ENCODE data around the gene COQ8B.

DNA sequence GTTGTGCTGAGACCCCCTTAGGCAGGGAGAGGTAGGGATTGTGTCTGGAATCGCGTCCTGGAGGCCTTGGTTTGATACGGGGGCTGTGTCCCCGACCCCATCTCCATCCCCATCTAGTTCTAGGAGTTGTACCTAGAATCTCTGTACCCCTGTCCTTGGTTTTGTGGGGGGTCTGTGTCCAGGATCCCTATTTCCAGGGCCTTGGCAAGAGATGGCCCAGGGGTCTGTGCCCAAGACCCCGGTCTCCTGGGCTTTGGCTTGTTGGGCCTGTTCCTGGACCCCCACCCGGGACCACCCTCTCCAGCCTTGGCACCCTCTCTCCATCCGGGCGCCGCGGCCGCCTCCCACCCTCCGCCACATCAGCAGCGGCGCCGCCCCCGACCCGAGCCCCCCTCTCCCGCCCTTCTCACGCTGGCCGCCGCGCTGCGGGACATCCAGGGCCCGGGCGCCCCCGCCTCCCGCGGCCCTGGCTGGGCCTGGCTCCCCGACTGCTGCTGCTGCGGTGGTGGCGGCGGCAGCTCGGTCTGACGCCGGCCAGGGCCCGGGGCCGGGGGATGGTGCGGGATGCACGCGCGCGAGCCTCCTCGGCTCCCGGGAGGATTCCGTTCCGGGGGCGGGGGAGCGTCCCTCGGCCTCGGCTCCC lies 26.5 kb downstream of the COQ8B start, which contains the start of gene NUMBL:
- TF ChIP-seq, protein P1, sequence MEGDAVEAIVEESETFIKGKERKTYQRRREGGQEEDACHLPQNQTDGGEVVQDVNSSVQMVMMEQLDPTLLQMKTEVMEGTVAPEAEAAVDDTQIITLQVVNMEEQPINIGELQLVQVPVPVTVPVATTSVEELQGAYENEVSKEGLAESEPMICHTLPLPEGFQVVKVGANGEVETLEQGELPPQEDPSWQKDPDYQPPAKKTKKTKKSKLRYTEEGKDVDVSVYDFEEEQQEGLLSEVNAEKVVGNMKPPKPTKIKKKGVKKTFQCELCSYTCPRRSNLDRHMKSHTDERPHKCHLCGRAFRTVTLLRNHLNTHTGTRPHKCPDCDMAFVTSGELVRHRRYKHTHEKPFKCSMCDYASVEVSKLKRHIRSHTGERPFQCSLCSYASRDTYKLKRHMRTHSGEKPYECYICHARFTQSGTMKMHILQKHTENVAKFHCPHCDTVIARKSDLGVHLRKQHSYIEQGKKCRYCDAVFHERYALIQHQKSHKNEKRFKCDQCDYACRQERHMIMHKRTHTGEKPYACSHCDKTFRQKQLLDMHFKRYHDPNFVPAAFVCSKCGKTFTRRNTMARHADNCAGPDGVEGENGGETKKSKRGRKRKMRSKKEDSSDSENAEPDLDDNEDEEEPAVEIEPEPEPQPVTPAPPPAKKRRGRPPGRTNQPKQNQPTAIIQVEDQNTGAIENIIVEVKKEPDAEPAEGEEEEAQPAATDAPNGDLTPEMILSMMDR (IDR thresholded peaks at IDR 0.05; ENCODE audit: low read depth, low read length, poor library complexity, severe bottlenecking) = no peak
- TF ChIP-seq EZH2phosphoT487 (IDR thresholded peaks at IDR 0.05; ENCODE audit: borderline replicate concordance, low read length) = no peak

Data from DOHH2 (cell line).